Esophagus muscularis mucosa (tissue), 4 donors: ENCODE data around the gene GRK4. TPM values are rescaled to one million over a fixed set of nuclear protein-coding genes. Genes with fewer than 3 reads are reported as not detected.

Experiments
- small RNA-seq, 3 donors: library from RNA; depleted of rRNA; stranded (forward); fragments of <200 nt; gene quantifications; one replicate each; pipeline ENCODE3, GENCODE V24; 2016
- total RNA-seq, 4 donors: library from RNA; depleted of rRNA; stranded (reverse); fragments of >200 nt; gene quantifications; one replicate each; pipeline versions ENCODE4 v1.1.0 to v1.2.1, GENCODE V29; 2016

GRK4 gene
- total RNA-seq, 4 donors from 2014 or later, result 4.8 to 8.0 (median 6.4) TPM

Small RNA genes lying within 50 kb of the gene (small RNA-seq; reads per million reads assigned to genes)
- gene RF02134, result 0 reads per million in 3 donors
- 0 reads per million in 3 donors for gene RF02135
- gene RNU6-204P, result 0 reads per million in 3 donors

Other genes with a start within 250 kb of the GRK4 start
- gene TNIP2, start 207.2 kb upstream of the GRK4 start, total RNA-seq, result 10 to 100 TPM; 56.1 to 85.5 (median 75.4) TPM
- gene SH3BP2, start 170.5 kb upstream of the GRK4 start, total RNA-seq, result 10 to 100 TPM; 25.2 to 34.5 (median 31.5) TPM
- 100 to 1,000 TPM; 253 to 402 (median 311) TPM for gene ADD1, start 119.7 kb upstream of the GRK4 start, total RNA-seq
- gene NOP14, start 165 bp upstream of the GRK4 start, total RNA-seq, result 10 to 100 TPM; 16.7 to 21.1 (median 18.8) TPM
- gene HTT-AS, start 111.0 kb downstream of the GRK4 start, total RNA-seq, result not detected
- 10 to 100 TPM; 30.2 to 65.7 (median 49.3) TPM for gene HTT, start 111.1 kb downstream of the GRK4 start, total RNA-seq